Measurements from ENCODE around the gene AKR1B15. TPM values are rescaled to one million over a fixed set of nuclear protein-coding genes. Genes with fewer than 3 reads are reported as not detected.

Gene AKR1B15
- total and polyA plus RNA-seq, 9 donors = 0.22 TPM; not detected in 8

GRCh38 chr7:134587750-134588149, 38.8 kb downstream of the AKR1B15 start:
- no peaks in the 10 kb centered on the region for H3K9me3 ChIP-seq
- 50 to 94% (median 76%) methylated on average over 2 of the region's 2 CpGs for WGBS, 3 donors
- H3K4me3 ChIP-seq = no peak overlapping the region
- H3K36me3 ChIP-seq = no peaks in the 10 kb centered on the region
- no peak for DNase-seq
- TF ChIP-seq, protein P1, sequence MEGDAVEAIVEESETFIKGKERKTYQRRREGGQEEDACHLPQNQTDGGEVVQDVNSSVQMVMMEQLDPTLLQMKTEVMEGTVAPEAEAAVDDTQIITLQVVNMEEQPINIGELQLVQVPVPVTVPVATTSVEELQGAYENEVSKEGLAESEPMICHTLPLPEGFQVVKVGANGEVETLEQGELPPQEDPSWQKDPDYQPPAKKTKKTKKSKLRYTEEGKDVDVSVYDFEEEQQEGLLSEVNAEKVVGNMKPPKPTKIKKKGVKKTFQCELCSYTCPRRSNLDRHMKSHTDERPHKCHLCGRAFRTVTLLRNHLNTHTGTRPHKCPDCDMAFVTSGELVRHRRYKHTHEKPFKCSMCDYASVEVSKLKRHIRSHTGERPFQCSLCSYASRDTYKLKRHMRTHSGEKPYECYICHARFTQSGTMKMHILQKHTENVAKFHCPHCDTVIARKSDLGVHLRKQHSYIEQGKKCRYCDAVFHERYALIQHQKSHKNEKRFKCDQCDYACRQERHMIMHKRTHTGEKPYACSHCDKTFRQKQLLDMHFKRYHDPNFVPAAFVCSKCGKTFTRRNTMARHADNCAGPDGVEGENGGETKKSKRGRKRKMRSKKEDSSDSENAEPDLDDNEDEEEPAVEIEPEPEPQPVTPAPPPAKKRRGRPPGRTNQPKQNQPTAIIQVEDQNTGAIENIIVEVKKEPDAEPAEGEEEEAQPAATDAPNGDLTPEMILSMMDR (IDR thresholded peaks at IDR 0.05) = no peak
- TF ChIP-seq EP300 (IDR thresholded peaks at IDR 0.05) = no peak
- no peak for TF ChIP-seq POLR2A (IDR thresholded peaks at IDR 0.05)
- H3K4me1 ChIP-seq (ENCODE audit: insufficient read depth) = no peaks in the 10 kb centered on the region
- H3K27ac ChIP-seq = no peak overlapping the region
- H3K27me3 ChIP-seq = no peaks in the 10 kb centered on the region
- intact Hi-C loops (cut with DNase I) = no loop called here

DNA sequence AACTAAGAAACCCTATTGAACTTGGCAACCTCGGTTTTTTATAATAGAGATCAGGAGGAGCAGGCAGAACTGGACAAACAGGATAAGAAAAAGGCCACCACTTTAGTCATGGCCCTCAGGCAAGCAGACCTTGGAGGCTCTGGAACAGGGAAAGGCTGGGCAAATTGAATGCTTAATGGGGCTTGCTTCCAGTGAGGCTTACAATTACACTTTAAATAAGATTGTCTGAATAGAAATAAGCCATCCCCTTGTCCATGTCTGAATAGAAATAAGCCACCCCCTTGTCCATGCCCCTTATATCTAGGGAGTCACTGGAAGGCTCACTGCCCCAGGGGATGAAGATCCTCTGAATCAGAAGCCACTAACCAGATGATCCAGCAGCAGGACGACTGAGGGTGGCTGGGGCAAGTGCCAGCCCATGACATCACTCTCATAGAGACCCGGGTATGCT, 40.6 kb downstream of the AKR1B15 start:
- 16 to 54% (median 54%) methylated on average over 3 of the region's 3 CpGs for WGBS, 3 donors
- H3K27ac ChIP-seq = no peak overlapping the region
- DNase-seq = no peak
- no peaks in the 10 kb centered on the region for H3K27me3 ChIP-seq
- TF ChIP-seq, protein P1 (IDR thresholded peaks at IDR 0.05) = no peak
- TF ChIP-seq POLR2A (IDR thresholded peaks at IDR 0.05) (no peak), EP300 (IDR thresholded peaks at IDR 0.05) (no peak)
- no peak overlapping the region for H3K4me3 ChIP-seq
- H3K9me3 ChIP-seq = no peaks in the 10 kb centered on the region
- peaks cover 5% of the 10 kb centered on the region for H3K4me1 ChIP-seq (ENCODE audit: insufficient read depth)
- no peaks in the 10 kb centered on the region for H3K36me3 ChIP-seq
- intact Hi-C loops (cut with DNase I) = no loop called here

DNA sequence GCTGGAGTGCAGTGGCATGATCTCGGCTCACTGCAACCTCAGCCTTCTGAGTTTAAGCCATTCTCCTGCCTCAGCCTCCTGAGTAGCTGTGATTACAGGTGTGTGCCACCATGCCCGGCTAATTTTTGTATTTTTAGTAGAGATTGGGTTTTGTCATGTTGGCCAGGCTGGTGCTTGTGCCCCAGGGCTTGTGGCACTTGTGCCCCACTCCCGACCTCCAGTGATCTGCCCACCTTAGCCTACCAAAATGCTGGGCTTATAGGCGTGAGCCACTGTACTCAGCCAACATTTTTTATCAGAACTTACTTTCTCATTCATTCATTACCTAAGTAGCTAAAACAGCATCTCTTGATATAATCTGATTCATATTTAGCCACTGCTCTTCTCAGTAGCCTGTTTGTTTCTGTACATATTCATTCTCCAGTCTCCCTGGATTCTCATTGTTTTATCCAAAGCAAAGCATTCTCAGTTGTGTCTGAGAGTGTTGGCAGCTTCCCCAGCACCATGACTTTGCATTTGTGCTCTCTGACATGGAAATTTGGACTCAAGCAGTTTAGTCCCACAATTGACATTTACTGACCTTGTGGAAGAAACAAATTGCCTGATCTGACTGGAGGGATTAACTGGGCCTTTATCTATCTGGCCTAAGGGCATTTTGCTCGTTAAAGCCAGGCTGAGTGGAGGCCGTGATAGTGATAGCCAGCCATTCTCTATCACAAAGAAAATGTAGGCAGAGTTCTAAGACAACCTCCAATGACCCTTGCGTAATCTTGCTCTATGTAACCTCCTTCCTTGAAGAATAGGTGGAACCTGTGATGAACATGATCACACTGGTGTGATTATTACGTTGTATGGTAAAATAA, 44.9 kb downstream of the AKR1B15 start:
- Histone ChIP-seq H3K4me3 (no peak overlapping the region), H3K27me3 (no peaks in the 10 kb centered on the region), H3K36me3 (no peaks in the 10 kb centered on the region), H3K9me3 (no peaks in the 10 kb centered on the region), H3K4me1 (ENCODE audit: insufficient read depth) (peaks cover 5% of the 10 kb centered on the region), H3K27ac (peak overlapping the region in 1 of 2 donors; percentile 52)
- TF ChIP-seq POLR2A (IDR thresholded peaks at IDR 0.05) (no peak), EP300 (IDR thresholded peaks at IDR 0.05) (no peak)
- TF ChIP-seq, protein P1 (IDR thresholded peaks at IDR 0.05) = no peak
- 41 to 59% (median 55%) methylated on average over 8 of the region's 8 CpGs for WGBS, 3 donors
- DNase-seq = peak; percentile 64 to 79 (median 72)
- intact Hi-C loops (cut with DNase I) = no loop called here

GRCh38 chr7:134594877-134595276, 46.0 kb downstream of the AKR1B15 start:
- intact Hi-C loops (cut with DNase I) = no loop called here
- TF ChIP-seq EP300 (IDR thresholded peaks at IDR 0.05) (no peak), POLR2A (IDR thresholded peaks at IDR 0.05) (no peak)
- TF ChIP-seq, protein P1 (IDR thresholded peaks at IDR 0.05) = no peak
- no peak overlapping the region for H3K4me3 ChIP-seq
- no peaks in the 10 kb centered on the region for H3K36me3 ChIP-seq
- no peaks in the 10 kb centered on the region for H3K27me3 ChIP-seq
- no peaks in the 10 kb centered on the region for H3K9me3 ChIP-seq
- H3K27ac ChIP-seq = no peak overlapping the region
- 0 to 91% (median 41%) methylated on average over 1 of the region's 1 CpG for WGBS, 3 donors
- peaks cover 5% of the 10 kb centered on the region for H3K4me1 ChIP-seq (ENCODE audit: insufficient read depth)
- no peak for DNase-seq
